Endothelial cell of umbilical vein (primary cell): ENCODE results near the gene MAPK6. TPM values are rescaled to one million over a fixed set of nuclear protein-coding genes. Genes with fewer than 3 reads are reported as not detected.

ENCODE experiments used
- BruUV-seq: library from RNA; stranded (reverse); fragments of 400-500 nt; replicated peaks from 2 replicates; lab custom pipeline; 2021; lab: Mats Ljungman, UMichigan
- CTCF ChIA-PET: fragments of 300-600, 350-600 bp; sonication (Branson Sonifier 250); formaldehyde crosslinking; loops from one replicate; lab custom pipeline; 2021; ENCODE audit warnings: antibody characterized with exemption, inconsistent platforms; lab: Charles Lee
- POLR2A ChIA-PET: fragments of 300-600, 350-600 bp; sonication (Branson Sonifier 250); formaldehyde crosslinking; loops from one replicate; lab custom pipeline; 2021; ENCODE audit warnings: antibody characterized with exemption, inconsistent platforms; lab: Charles Lee
- DNase-seq: peaks from one replicate; pipeline ENCODE4 v3.0.0-alpha.2; 2011; ENCODE audit warnings: low read depth, low spot score
- FAIRE-seq: peaks from 2 replicates; lab custom pipeline; 2011; peaks lifted over from hg19 to GRCh38; lab: Jason Lieb, UNC
- H2AFZ ChIP-seq: 2 replicates; pipeline ENCODE4 v1.6.0; 2012; ENCODE audit warnings: low read depth, low read length, control low read depth, inconsistent platforms
- H3K27ac ChIP-seq: 2 replicates; pipeline ENCODE4 v1.5.1; 2011; ENCODE audit warnings: low read depth, mild to moderate bottlenecking, control low read depth, low read length, moderate library complexity; ENCODE audit not compliant: insufficient read depth
- H3K27me3 ChIP-seq, 2 experiments: 2 replicates each; pipeline versions ENCODE4 v1.6.0 to v1.6.1; 2011; ENCODE audit warnings: low read length in 2 of 2, mixed read lengths in 1 of 2; ENCODE audit not compliant: control insufficient read depth in 2 of 2, insufficient read depth in 2 of 2
- H3K36me3 ChIP-seq, 2 experiments: 2 replicates in 1 of 2; 3 replicates in 1 of 2; pipeline ENCODE4 v1.5.1; 2011; ENCODE audit warnings: low read length in 2 of 2, mild to moderate bottlenecking in 1 of 2, moderate library complexity in 1 of 2; ENCODE audit not compliant: control insufficient read depth in 2 of 2, insufficient read depth in 2 of 2; ENCODE audit errors: extremely low read depth in 1 of 2
- H3K4me1 ChIP-seq: 3 replicates; pipeline ENCODE4 v1.5.1; 2011; ENCODE audit warnings: mild to moderate bottlenecking, low read length; ENCODE audit not compliant: control insufficient read depth, insufficient read depth; ENCODE audit errors: extremely low read depth
- H3K4me2 ChIP-seq: 2 replicates; pipeline ENCODE4 v1.6.1; 2011; ENCODE audit warnings: low read length, control low read depth, mixed read lengths; ENCODE audit not compliant: insufficient read depth
- H3K4me3 ChIP-seq, 3 experiments: fragments of 200-600 bp in 1 of 3; sonication (generic), shearing (Covaris generic) in 1 of 3; replicated peaks in 1 of 3; 2 replicates each; pipeline ENCODE4 v1.5.1; 2011 to 2016; ENCODE audit warnings: control low read depth in 3 of 3, low read length in 3 of 3, mild to moderate bottlenecking in 2 of 3, inconsistent platforms in 1 of 3, low read depth in 1 of 3, moderate library complexity in 1 of 3; ENCODE audit not compliant: insufficient read depth in 1 of 3
- H3K79me2 ChIP-seq: 2 replicates; pipeline ENCODE4 v1.6.0; 2012; ENCODE audit warnings: low read length, inconsistent platforms; ENCODE audit not compliant: control insufficient read depth, insufficient read depth
- H3K9ac ChIP-seq: replicated peaks from 2 replicates; pipeline ENCODE3; 2011; ENCODE audit warnings: low read length, control low read depth; ENCODE audit not compliant: insufficient read depth; ENCODE audit errors: extremely low read depth
- H3K9me1 ChIP-seq: replicated peaks from 3 replicates; pipeline ENCODE4 v1.6.0; 2011; ENCODE audit warnings: mild to moderate bottlenecking, low read length; ENCODE audit not compliant: control insufficient read depth, insufficient read depth; ENCODE audit errors: extremely low read depth
- H3K9me3 ChIP-seq: replicated peaks from 2 replicates; pipeline ENCODE4 v1.5.1; 2012; ENCODE audit warnings: low read length, inconsistent platforms; ENCODE audit not compliant: control insufficient read depth, insufficient read depth
- H4K20me1 ChIP-seq: replicated peaks from 2 replicates; pipeline ENCODE3; 2011; ENCODE audit warnings: mild to moderate bottlenecking, low read length; ENCODE audit not compliant: control insufficient read depth, insufficient read depth; ENCODE audit errors: extremely low read depth
- CTCF ChIP-seq, 2 donors: IDR thresholded peaks; 1 replicate in 1 of 2; 2 replicates in 1 of 2; pipeline ENCODE4 v1.5.1; 2011; ENCODE audit warnings: low read length in 2 of 2, mild to moderate bottlenecking in 2 of 2, moderate library complexity in 2 of 2, control low read depth in 1 of 2, inconsistent platforms in 1 of 2, low read depth in 1 of 2; ENCODE audit not compliant: insufficient read depth in 1 of 2; ENCODE audit errors: extremely low read depth in 1 of 2
- EZH2 ChIP-seq: IDR thresholded peaks from 2 replicates; pipeline ENCODE4 v1.6.1; 2012; ENCODE audit warnings: borderline replicate concordance, low read depth, mild to moderate bottlenecking, moderate library complexity, low read length, inconsistent platforms; ENCODE audit not compliant: severe bottlenecking
- FOS ChIP-seq: IDR thresholded peaks from 2 replicates; pipeline ENCODE4 v1.6.1; 2011; ENCODE audit warnings: mild to moderate bottlenecking, low read length, moderate library complexity, borderline replicate concordance; ENCODE audit not compliant: insufficient read depth
- GATA2 ChIP-seq: IDR thresholded peaks from 2 replicates; pipeline ENCODE4 v1.7.0; 2011; ENCODE audit warnings: low read depth, mild to moderate bottlenecking, moderate library complexity, mixed read lengths, low read length; ENCODE audit not compliant: insufficient read length, insufficient read depth
- JUN ChIP-seq: IDR thresholded peaks from 2 replicates; pipeline ENCODE4 v1.6.1; 2011; ENCODE audit warnings: borderline replicate concordance, low read depth; ENCODE audit not compliant: insufficient read length, insufficient read depth
- MAX ChIP-seq: IDR thresholded peaks from 2 replicates; pipeline ENCODE4 v1.6.1; 2011; ENCODE audit not compliant: insufficient read depth, insufficient read length
- MYC ChIP-seq: IDR thresholded peaks from one replicate; pipeline ENCODE4 v1.6.1; 2011; ENCODE audit warnings: mild to moderate bottlenecking, low read depth, low read length
- POLR2A ChIP-seq: IDR thresholded peaks from 2 replicates; pipeline ENCODE4 v1.6.1; 2012; ENCODE audit warnings: low read depth, mild to moderate bottlenecking, control low read depth, low read length
- POLR2AphosphoS5 ChIP-seq: IDR thresholded peaks from 2 replicates; pipeline ENCODE4 v1.6.1; 2012; ENCODE audit warnings: low read depth, mild to moderate bottlenecking, control low read depth, low read length, moderate library complexity; ENCODE audit not compliant: insufficient read depth
- dilution Hi-C: fragments of 300-500 bp; cut with MboI; formaldehyde crosslinking; loops from one replicate; pipeline ENCODE4 v1.15.0; 2019; ENCODE audit warnings: low sequenced_read_pairs; ENCODE audit not compliant: extremely low pct_ligation_motif_present
- intact Hi-C: fragments of 100-400 bp; cut with micrococcal nuclease; formaldehyde crosslinking; loops from one replicate; pipeline ENCODE4 v1.10.0; 2022
- polyA plus RNA-seq, 4 experiments: library from polyadenylated mRNA; depleted of rRNA in 3 of 4; stranded (reverse) in 3 of 4; unstranded in 1 of 4; fragments of >200 nt; gene quantifications; 2 replicates each; pipeline versions ENCODE4 v1.2.1 to v1.2.3, GENCODE V29; 2011 to 2012; ENCODE audit warnings: missing spikeins in 1 of 4
- total RNA-seq: library from RNA; stranded (reverse); gene quantifications from 2 replicates; pipeline ENCODE4 v1.2.3, GENCODE V29; 2021

Gene MAPK6
- total and polyA plus RNA-seq, 2 donors (not counting 3 experiments of a cell fraction or from before 2014, with no cell fraction given) = 10.9 to 37.4 TPM

- H2AFZ ChIP-seq = no peak overlapping the region
- H3K9me3 ChIP-seq = no peaks in the 10 kb centered on the region
- CTCF ChIA-PET = interaction anchor here (0.9 to 1.3 kb wide), 4 partner anchors 14 to 38 kb away, joined by 3 to 6 read pairs (median 5); no protein-coding TSS in a partner anchor
- no peaks in the 10 kb centered on the region for H3K9me1 ChIP-seq
- intact Hi-C loops = no loop called here
- DNase-seq = peak; percentile 94
- H3K9ac ChIP-seq = no peak overlapping the region
- no peaks in the 10 kb centered on the region for H3K27me3 ChIP-seq
- no TSS peak for BruUV-seq
- peak; percentile 91 for FAIRE-seq
- no peak overlapping the region for H3K4me3 ChIP-seq
- H3K27ac ChIP-seq = no peak overlapping the region
- H3K79me2 ChIP-seq = no peaks in the 10 kb centered on the region
- dilution Hi-C loops = no loop called here
- no peak overlapping the region for H3K4me2 ChIP-seq
- no peaks in the 10 kb centered on the region for H3K36me3 ChIP-seq
- TF ChIP-seq EZH2 (no peak), FOS (peak; percentile 80), GATA2 (no peak), POLR2AphosphoS5 (peak; percentile 17), JUN (peak; percentile 76), POLR2A (no peak), MYC (no peak), CTCF (IDR thresholded peaks at IDR 0.05; ENCODE audit: extremely low read depth in 1 of 2, insufficient read depth in 1 of 2, low read depth in 1 of 2, low read length in 2 of 2) (no peak), MAX (no peak)
- H3K4me1 ChIP-seq = peaks cover 22% of the 10 kb centered on the region
- no peaks in the 10 kb centered on the region for H4K20me1 ChIP-seq
- POLR2A ChIA-PET = no interaction called here
These were observed 81.9 kb downstream of the MAPK6 start for GRCh38 chr15:52100807-52101442.
